Lower lobe of right lung (tissue), 2 donors: ENCODE results near the gene OR1B1. TPM values are rescaled to one million over a fixed set of nuclear protein-coding genes. Genes with fewer than 3 reads are reported as not detected.

ENCODE experiments used
- ATAC-seq, 2 donors: fragments of 200-7000 bp; cut with Tn5 transposase; one replicate each; pipeline ENCODE4 v1.9.1; 2020 to 2022; ENCODE audit warnings: mild to moderate bottlenecking in 2 of 2, moderate library complexity in 2 of 2
- DNase-seq: peaks from one replicate; pipeline ENCODE4 v3.0.0-alpha.2; 2020
- H3K27ac ChIP-seq: fragments of 200-600 bp; one replicate; pipeline ENCODE4 v1.8.0; 2022
- H3K27me3 ChIP-seq: fragments of 200-600 bp; one replicate; pipeline ENCODE4 v1.8.0; 2022; ENCODE audit warnings: low read depth
- H3K36me3 ChIP-seq: fragments of 200-600 bp; one replicate; pipeline ENCODE4 v1.8.0; 2022; ENCODE audit warnings: mild to moderate bottlenecking
- H3K4me1 ChIP-seq: fragments of 200-600 bp; one replicate; pipeline ENCODE4 v1.8.0; 2022
- H3K4me3 ChIP-seq: fragments of 200-600 bp; one replicate; pipeline ENCODE4 v1.8.0; 2022; ENCODE audit warnings: mild to moderate bottlenecking
- H3K9me3 ChIP-seq: fragments of 200-600 bp; one replicate; pipeline ENCODE4 v1.8.0; 2022
- intact Hi-C: fragments of 100-400 bp; cut with DNase I; formaldehyde crosslinking; loops from one replicate; pipeline ENCODE4 v1.11.0; 2022
- total RNA-seq: library from RNA; stranded (reverse); fragmentation: NEBNext Ultra II Directional; extraction: Animal tissue kit (Norgen Biotek cat#: 25700); gene quantifications from one replicate; pipeline ENCODE4 v1.2.1, GENCODE V29; 2021
- TF ChIP-seq, protein P1 (sequence below): fragments of 200-600 bp; IDR thresholded peaks from one replicate; pipeline ENCODE4 v1.8.0; 2022; ENCODE audit warnings: antibody characterized with exemption, mild to moderate bottlenecking
- donor health status: DM: no; HTN: yes; CAD: no; lungs with severe emphysema.

OR1B1 gene
- total RNA-seq, 1 donor from 2014 or later: not detected

DNA sequence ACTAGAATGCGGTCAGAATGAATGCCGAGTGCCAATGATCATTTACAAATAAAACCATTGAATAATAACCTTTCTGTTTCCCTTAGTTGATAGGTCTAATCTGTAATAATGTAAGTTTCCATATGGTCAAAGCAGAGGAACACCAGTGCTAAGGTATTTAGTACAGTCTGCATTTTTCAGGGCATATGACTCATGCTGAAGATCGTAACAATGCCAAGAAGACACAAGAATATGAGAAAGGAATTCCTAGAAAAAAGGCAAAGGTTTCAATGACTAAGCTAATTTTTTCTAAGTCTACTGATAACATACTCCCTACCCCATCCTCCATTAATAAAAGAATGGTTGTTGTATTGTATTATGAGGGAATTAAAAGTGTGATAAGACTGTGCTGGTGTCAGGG is 77.1 kb downstream of the OR1B1 start:
- ATAC-seq (no peak), DNase-seq (no peak)
- H3K36me3 ChIP-seq: no peaks in the 10 kb centered on the region
- TF ChIP-seq, protein P1, sequence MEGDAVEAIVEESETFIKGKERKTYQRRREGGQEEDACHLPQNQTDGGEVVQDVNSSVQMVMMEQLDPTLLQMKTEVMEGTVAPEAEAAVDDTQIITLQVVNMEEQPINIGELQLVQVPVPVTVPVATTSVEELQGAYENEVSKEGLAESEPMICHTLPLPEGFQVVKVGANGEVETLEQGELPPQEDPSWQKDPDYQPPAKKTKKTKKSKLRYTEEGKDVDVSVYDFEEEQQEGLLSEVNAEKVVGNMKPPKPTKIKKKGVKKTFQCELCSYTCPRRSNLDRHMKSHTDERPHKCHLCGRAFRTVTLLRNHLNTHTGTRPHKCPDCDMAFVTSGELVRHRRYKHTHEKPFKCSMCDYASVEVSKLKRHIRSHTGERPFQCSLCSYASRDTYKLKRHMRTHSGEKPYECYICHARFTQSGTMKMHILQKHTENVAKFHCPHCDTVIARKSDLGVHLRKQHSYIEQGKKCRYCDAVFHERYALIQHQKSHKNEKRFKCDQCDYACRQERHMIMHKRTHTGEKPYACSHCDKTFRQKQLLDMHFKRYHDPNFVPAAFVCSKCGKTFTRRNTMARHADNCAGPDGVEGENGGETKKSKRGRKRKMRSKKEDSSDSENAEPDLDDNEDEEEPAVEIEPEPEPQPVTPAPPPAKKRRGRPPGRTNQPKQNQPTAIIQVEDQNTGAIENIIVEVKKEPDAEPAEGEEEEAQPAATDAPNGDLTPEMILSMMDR: no peak
- H3K9me3 ChIP-seq: no peaks in the 10 kb centered on the region
- no peaks in the 10 kb centered on the region for H3K27me3 ChIP-seq
- intact Hi-C loops: no loop called here
- H3K27ac ChIP-seq: no peak overlapping the region
- no peaks in the 10 kb centered on the region for H3K4me1 ChIP-seq
- H3K4me3 ChIP-seq: no peak overlapping the region

DNA sequence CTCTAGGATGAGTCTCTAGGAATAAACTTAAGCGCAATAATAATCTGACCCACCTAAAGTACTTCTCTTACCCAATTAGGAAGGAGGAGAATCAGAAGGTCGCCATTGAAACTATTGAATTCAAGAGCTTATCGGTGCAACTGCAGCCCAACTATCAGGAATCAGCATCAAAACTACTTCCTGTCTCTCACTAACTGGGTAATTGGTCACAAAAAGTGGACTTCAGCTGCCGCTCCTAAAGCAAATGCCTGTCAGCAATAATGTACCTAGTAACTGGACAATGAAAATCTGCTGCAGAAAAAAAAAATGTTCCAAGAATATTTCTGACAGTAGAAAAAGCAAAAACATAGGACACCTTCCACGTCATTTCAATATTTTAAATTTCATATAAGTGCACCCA is 77.6 kb downstream of the OR1B1 start:
- H3K27ac ChIP-seq: no peak overlapping the region
- no peaks in the 10 kb centered on the region for H3K36me3 ChIP-seq
- no peak for ATAC-seq
- DNase-seq: no peak
- intact Hi-C loops: no loop called here
- TF ChIP-seq, protein P1: no peak
- no peaks in the 10 kb centered on the region for H3K4me1 ChIP-seq
- no peaks in the 10 kb centered on the region for H3K27me3 ChIP-seq
- H3K4me3 ChIP-seq: no peak overlapping the region
- H3K9me3 ChIP-seq: no peaks in the 10 kb centered on the region

Other genes with a start within 250 kb of the OR1B1 start
- not detected for gene OR1J1, start 179.7 kb downstream of the OR1B1 start, total RNA-seq
- not detected for gene OR1J2, start 146.8 kb downstream of the OR1B1 start, total RNA-seq
- gene OR1J4, start 138.5 kb downstream of the OR1B1 start, total RNA-seq: not detected
- gene OR1N1, start 130.3 kb downstream of the OR1B1 start, total RNA-seq: not detected
- not detected for gene OR1N2, start 104.5 kb downstream of the OR1B1 start, total RNA-seq
- gene OR1L8, start 74.2 kb downstream of the OR1B1 start, total RNA-seq: 0.27 TPM
- not detected for gene OR1Q1, start 42.9 kb downstream of the OR1B1 start, total RNA-seq
- not detected for gene OR1L1, start 4.1 kb upstream of the OR1B1 start, total RNA-seq
- not detected for gene OR1L3, start 17.5 kb upstream of the OR1B1 start, total RNA-seq
- gene OR1L4, start 66.4 kb upstream of the OR1B1 start, total RNA-seq: not detected
- not detected for gene OR1L6, start 84.7 kb upstream of the OR1B1 start, total RNA-seq
- not detected for gene OR5C1, start 131.3 kb upstream of the OR1B1 start, total RNA-seq
- gene OR1K1, start 142.5 kb upstream of the OR1B1 start, total RNA-seq: not detected
- 31.0 TPM for gene PDCL, start 171.0 kb upstream of the OR1B1 start, total RNA-seq
- gene RC3H2, start 247.7 kb upstream of the OR1B1 start, total RNA-seq: 44.2 TPM